Esophagus muscularis mucosa (tissue), 4 donors: ENCODE results near the gene USP24.

ENCODE experiments used
- EP300 ChIP-seq: sonication (generic); formaldehyde crosslinking; IDR thresholded peaks from one replicate; pipeline ENCODE4 v1.6.1; 2017; ENCODE audit warnings: antibody characterized with exemption
- POLR2A ChIP-seq: fragments of 450-650 bp; IDR thresholded peaks from one replicate; pipeline ENCODE4 v1.6.1; 2017; ENCODE audit warnings: antibody characterized with exemption, moderate library complexity, mild to moderate bottlenecking, low read depth
- POLR2AphosphoS5 ChIP-seq, 2 donors: sonication (generic); formaldehyde crosslinking; IDR thresholded peaks; one replicate each; pipeline ENCODE4 v1.6.1; 2017; ENCODE audit warnings: antibody characterized with exemption in 2 of 2
- TF ChIP-seq, protein P1 (sequence below), 3 experiments: fragments of 200-600 bp in 2 of 3; fragments of 450-650 bp in 1 of 3; sonication (generic) in 2 of 3; IDR thresholded peaks; one replicate each; pipeline ENCODE4 v1.5.1; 2017 to 2019; ENCODE audit warnings: antibody characterized with exemption in 3 of 3, mild to moderate bottlenecking in 2 of 3, moderate library complexity in 1 of 3

DNA sequence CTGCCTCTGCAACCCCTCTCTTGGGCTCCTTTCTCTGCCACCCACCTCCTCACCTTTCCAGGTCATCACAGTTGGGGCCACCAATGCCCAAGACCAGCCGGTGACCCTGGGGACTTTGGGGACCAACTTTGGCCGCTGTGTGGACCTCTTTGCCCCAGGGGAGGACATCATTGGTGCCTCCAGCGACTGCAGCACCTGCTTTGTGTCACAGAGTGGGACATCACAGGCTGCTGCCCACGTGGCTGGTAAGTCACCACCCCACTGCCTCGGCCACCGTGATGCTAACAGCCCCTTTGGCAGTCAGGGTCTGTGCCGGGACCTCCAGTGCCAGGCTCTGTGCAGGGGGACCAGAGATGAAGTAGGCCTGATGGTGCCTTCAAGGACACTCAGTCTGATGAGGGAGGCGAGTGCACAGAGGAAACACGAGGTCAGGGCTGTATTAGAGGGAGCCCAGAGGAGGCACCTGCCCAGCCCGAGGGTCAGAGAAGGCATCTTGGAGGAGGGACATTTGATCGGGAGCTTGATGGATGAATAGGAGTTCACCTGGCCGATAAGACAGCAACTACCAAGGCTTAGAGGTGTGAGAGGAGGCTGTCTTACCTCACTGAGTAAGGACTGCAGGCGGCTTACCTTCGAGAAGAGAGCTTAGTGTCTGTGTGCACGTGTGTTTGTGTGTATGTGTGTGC is 157.8 kb downstream of the USP24 start:
- TF ChIP-seq, protein P1, sequence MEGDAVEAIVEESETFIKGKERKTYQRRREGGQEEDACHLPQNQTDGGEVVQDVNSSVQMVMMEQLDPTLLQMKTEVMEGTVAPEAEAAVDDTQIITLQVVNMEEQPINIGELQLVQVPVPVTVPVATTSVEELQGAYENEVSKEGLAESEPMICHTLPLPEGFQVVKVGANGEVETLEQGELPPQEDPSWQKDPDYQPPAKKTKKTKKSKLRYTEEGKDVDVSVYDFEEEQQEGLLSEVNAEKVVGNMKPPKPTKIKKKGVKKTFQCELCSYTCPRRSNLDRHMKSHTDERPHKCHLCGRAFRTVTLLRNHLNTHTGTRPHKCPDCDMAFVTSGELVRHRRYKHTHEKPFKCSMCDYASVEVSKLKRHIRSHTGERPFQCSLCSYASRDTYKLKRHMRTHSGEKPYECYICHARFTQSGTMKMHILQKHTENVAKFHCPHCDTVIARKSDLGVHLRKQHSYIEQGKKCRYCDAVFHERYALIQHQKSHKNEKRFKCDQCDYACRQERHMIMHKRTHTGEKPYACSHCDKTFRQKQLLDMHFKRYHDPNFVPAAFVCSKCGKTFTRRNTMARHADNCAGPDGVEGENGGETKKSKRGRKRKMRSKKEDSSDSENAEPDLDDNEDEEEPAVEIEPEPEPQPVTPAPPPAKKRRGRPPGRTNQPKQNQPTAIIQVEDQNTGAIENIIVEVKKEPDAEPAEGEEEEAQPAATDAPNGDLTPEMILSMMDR (IDR thresholded peaks at IDR 0.05), result no peak
- TF ChIP-seq EP300 (no peak), POLR2A (no peak), POLR2AphosphoS5 (IDR thresholded peaks at IDR 0.05) (no peak)
